H1 (cell line): ENCODE results near the gene CNGB1. TPM values are rescaled to one million over a fixed set of nuclear protein-coding genes. Genes with fewer than 3 reads are reported as not detected.

Experiments used
- CTCF ChIA-PET: fragments of 300-600 bp; sonication (Branson Sonifier 250); formaldehyde crosslinking; loops from one replicate; lab custom pipeline; 2021; ENCODE audit not compliant: partially characterized antibody; lab: Charles Lee
- POLR2A ChIA-PET: fragments of 300-600 bp; sonication (Branson Sonifier 250); formaldehyde crosslinking; loops from one replicate; lab custom pipeline; 2021; ENCODE audit warnings: inconsistent platforms; ENCODE audit not compliant: partially characterized antibody; lab: Charles Lee
- DNase-seq, 2 experiments: peaks; one replicate each; pipeline versions ENCODE4 v3.0.0 to v3.0.0-alpha.2; 2010 to 2022; ENCODE audit warnings: low spot score in 2 of 2, low read depth in 1 of 2, mixed read lengths in 1 of 2
- FAIRE-seq: peaks from 2 replicates; lab custom pipeline; 2011; peaks lifted over from hg19 to GRCh38; lab: Jason Lieb, UNC
- H2AFZ ChIP-seq: 2 replicates; pipeline ENCODE4 v1.8.1; 2012; ENCODE audit warnings: low read length, inconsistent platforms
- H2AK5ac ChIP-seq: 2 replicates; pipeline ENCODE4 v1.6.1; 2013; ENCODE audit warnings: low read depth, low read length
- H2BK120ac ChIP-seq: replicated peaks from 2 replicates; pipeline ENCODE3; 2013; ENCODE audit warnings: low read depth, low read length, inconsistent platforms
- H2BK12ac ChIP-seq: 2 replicates; pipeline ENCODE4 v1.6.1; 2013; ENCODE audit warnings: low read depth, low read length
- H2BK15ac ChIP-seq: 2 replicates; pipeline ENCODE4 v1.6.1; 2013; ENCODE audit warnings: low read length
- H2BK20ac ChIP-seq: 2 replicates; pipeline ENCODE4 v1.6.1; 2013; ENCODE audit warnings: low read length
- H2BK5ac ChIP-seq: 2 replicates; pipeline ENCODE4 v1.6.1; 2013; ENCODE audit warnings: low read depth, low read length
- H3K14ac ChIP-seq: 2 replicates; pipeline ENCODE4 v1.6.1; 2013; ENCODE audit warnings: inconsistent platforms; ENCODE audit not compliant: insufficient read length
- H3K18ac ChIP-seq: 2 replicates; pipeline ENCODE4 v1.6.1; 2013; ENCODE audit warnings: low read length; ENCODE audit errors: extremely low read depth
- H3K23ac ChIP-seq: 2 replicates; pipeline ENCODE4 v1.6.1; 2013; ENCODE audit warnings: inconsistent platforms; ENCODE audit not compliant: insufficient read length
- H3K23me2 ChIP-seq: 2 replicates; pipeline ENCODE4 v1.6.1; 2013; ENCODE audit warnings: low read depth, low read length
- H3K27ac ChIP-seq: 2 replicates; pipeline ENCODE4 v1.6.1; 2011; ENCODE audit warnings: low read depth, low read length, inconsistent platforms
- H3K27me3 ChIP-seq, 4 experiments: replicated peaks in 1 of 4; 1 replicate in 1 of 4; 2 replicates in 3 of 4; pipeline versions ENCODE4 v1.6.1 to v1.8.1; 2011 to 2013; ENCODE audit warnings: low read length in 3 of 4, mild to moderate bottlenecking in 3 of 4, inconsistent platforms in 2 of 4, mixed read lengths in 2 of 4, moderate library complexity in 1 of 4; ENCODE audit not compliant: control insufficient read depth in 3 of 4, insufficient read depth in 3 of 4; ENCODE audit errors: extremely low read depth in 1 of 4
- H3K36me3 ChIP-seq, 4 experiments: 2 replicates each; pipeline versions ENCODE4 v1.6.1 to v1.8.1; 2011 to 2013; ENCODE audit warnings: mild to moderate bottlenecking in 4 of 4, low read length in 3 of 4, moderate library complexity in 2 of 4, control low read depth in 1 of 4, inconsistent platforms in 1 of 4; ENCODE audit not compliant: insufficient read depth in 4 of 4, control insufficient read depth in 2 of 4
- H3K4ac ChIP-seq: replicated peaks from 2 replicates; pipeline ENCODE3; 2013; ENCODE audit warnings: low read length, low read depth, mixed read lengths, inconsistent platforms; ENCODE audit not compliant: insufficient read length
- H3K4me1 ChIP-seq, 4 experiments: replicated peaks in 1 of 4; 1 replicate in 1 of 4; 2 replicates in 3 of 4; pipeline versions ENCODE4 v1.6.1 to v1.8.1; 2011 to 2013; ENCODE audit warnings: low read length in 3 of 4, inconsistent platforms in 2 of 4, mixed read lengths in 1 of 4; ENCODE audit not compliant: insufficient read depth in 4 of 4, control insufficient read depth in 3 of 4
- H3K4me2 ChIP-seq, 2 experiments: 2 replicates each; pipeline versions ENCODE4 v1.6.1 to v1.8.1; 2011 to 2013; ENCODE audit warnings: low read depth in 2 of 2, low read length in 2 of 2, control low read depth in 1 of 2, inconsistent platforms in 1 of 2, mild to moderate bottlenecking in 1 of 2; ENCODE audit not compliant: insufficient read depth in 1 of 2
- H3K4me3 ChIP-seq, 4 experiments: fragments of 200-600, 300-600 bp in 1 of 4; sonication (generic), shearing (Covaris generic), sonication (Bioruptor Twin) in 1 of 4; 2 replicates each; pipeline versions ENCODE4 v1.5.1 to v1.8.1; 2011 to 2016; ENCODE audit warnings: low read length in 4 of 4, low read depth in 3 of 4, control low read depth in 2 of 4, inconsistent platforms in 2 of 4, mild to moderate bottlenecking in 2 of 4, mixed read lengths in 1 of 4, moderate library complexity in 1 of 4; ENCODE audit not compliant: insufficient read depth in 2 of 4; ENCODE audit errors: extremely low read depth in 1 of 4
- H3K56ac ChIP-seq: replicated peaks from 2 replicates; pipeline ENCODE3; 2013; ENCODE audit warnings: low read depth, mild to moderate bottlenecking, mixed read lengths, low read length, inconsistent platforms; ENCODE audit not compliant: insufficient read length
- H3K79me1 ChIP-seq: 2 replicates; pipeline ENCODE4 v1.6.1; 2013; ENCODE audit warnings: low read depth, low read length, control low read depth
- H3K79me2 ChIP-seq, 2 experiments: 2 replicates each; pipeline versions ENCODE4 v1.6.1 to v1.8.1; 2012 to 2013; ENCODE audit warnings: low read length in 2 of 2, mild to moderate bottlenecking in 2 of 2, inconsistent platforms in 1 of 2; ENCODE audit not compliant: insufficient read depth in 2 of 2, control insufficient read depth in 1 of 2
- H3K9ac ChIP-seq, 4 experiments: replicated peaks in 1 of 4; 1 replicate in 1 of 4; 2 replicates in 3 of 4; pipeline versions ENCODE4 v1.6.1 to v1.8.1; 2011 to 2013; ENCODE audit warnings: low read depth in 3 of 4, low read length in 3 of 4, control low read depth in 2 of 4, mild to moderate bottlenecking in 2 of 4, moderate library complexity in 2 of 4, inconsistent platforms in 1 of 4; ENCODE audit errors: extremely low read depth in 1 of 4
- H3K9me3 ChIP-seq, 2 experiments: 2 replicates each; pipeline versions ENCODE4 v1.6.1 to v1.8.1; 2012 to 2013; ENCODE audit warnings: mild to moderate bottlenecking in 2 of 2, moderate library complexity in 2 of 2, control low read depth in 1 of 2, inconsistent platforms in 1 of 2, low read depth in 1 of 2, low read length in 1 of 2, mixed read lengths in 1 of 2; ENCODE audit not compliant: insufficient read depth in 2 of 2
- H4K20me1 ChIP-seq, 2 experiments: replicated peaks in 1 of 2; 2 replicates each; pipeline versions ENCODE3 to v1.8.1; 2011 to 2013; ENCODE audit warnings: inconsistent platforms in 2 of 2, low read length in 2 of 2, mild to moderate bottlenecking in 1 of 2; ENCODE audit not compliant: insufficient read depth in 2 of 2, control insufficient read depth in 1 of 2
- H4K5ac ChIP-seq: 2 replicates; pipeline ENCODE4 v1.6.1; 2013; ENCODE audit warnings: low read length, low read depth, mixed read lengths, inconsistent platforms; ENCODE audit not compliant: insufficient read length
- H4K8ac ChIP-seq: 2 replicates; pipeline ENCODE4 v1.8.0; 2013; ENCODE audit warnings: mild to moderate bottlenecking, moderate library complexity, low read length, inconsistent platforms; ENCODE audit not compliant: insufficient read depth; ENCODE audit errors: extremely low read depth
- H4K91ac ChIP-seq: replicated peaks from 2 replicates; pipeline ENCODE3; 2013; ENCODE audit warnings: low read length, mixed read lengths, inconsistent platforms; ENCODE audit not compliant: insufficient read length
- CBX5 ChIP-seq: fragments of 300-800, 300-1000 bp; sonication (generic); IDR thresholded peaks from 2 replicates; pipeline ENCODE4 v1.7.1; 2016; ENCODE audit warnings: antibody characterized with exemption, low read length, low read depth
- GTF2F1 ChIP-seq: IDR thresholded peaks from 2 replicates; pipeline ENCODE4 v1.6.1; 2012; ENCODE audit warnings: low read depth, low read length, improper control_type of control experiment, borderline replicate concordance
- HDAC6 ChIP-seq: IDR thresholded peaks from one replicate; pipeline ENCODE4 v1.7.1; 2012; ENCODE audit warnings: low read depth, mild to moderate bottlenecking, inconsistent platforms, low read length, moderate library complexity
- KDM4A ChIP-seq: IDR thresholded peaks from one replicate; pipeline ENCODE4 v1.7.1; 2012; ENCODE audit warnings: low read depth, mild to moderate bottlenecking, moderate library complexity, low read length, inconsistent platforms; ENCODE audit not compliant: severe bottlenecking
- NANOG ChIP-seq: IDR thresholded peaks from 2 replicates; pipeline ENCODE4 v1.6.1; 2011; ENCODE audit warnings: low read length, low read depth, mild to moderate bottlenecking, inconsistent platforms; ENCODE audit not compliant: insufficient read depth, poor library complexity, severe bottlenecking
- PHF8 ChIP-seq: fragments of 200-600 bp; sonication (generic); conservative IDR thresholded peaks from 2 replicates; pipeline ENCODE4 v1.7.1; 2012; ENCODE audit warnings: low read depth, mild to moderate bottlenecking, inconsistent platforms, low read length, moderate library complexity
- RBBP5 ChIP-seq: IDR thresholded peaks from 2 replicates; pipeline ENCODE4 v1.7.1; 2012; ENCODE audit warnings: low read depth, mild to moderate bottlenecking, inconsistent platforms, low read length, moderate library complexity, borderline replicate concordance
- TBP ChIP-seq: IDR thresholded peaks from 2 replicates; pipeline ENCODE4 v1.6.1; 2011; ENCODE audit warnings: low read depth, low read length, improper control_type of control experiment
- WGBS, 2 experiments: shearing (Covaris generic) in 1 of 2; methylation state at CpG; one replicate each; pipeline versions ENCODE4 v1.1.6 to v1.1.7; 2013 to 2015; ENCODE audit warnings: low lambda C conversion rate in 2 of 2, mixed read lengths in 2 of 2, inconsistent platforms in 1 of 2, low coverage in 1 of 2, missing lambda C conversion rate in 1 of 2; ENCODE audit not compliant: insufficient replicate concordance in 2 of 2, insufficient coverage in 1 of 2, insufficient read length in 1 of 2; ENCODE audit errors: extremely low coverage in 1 of 2, missing lambda C conversion rate in 1 of 2; 5-methylcytosine and 5-hydroxymethylcytosine counted together
- polyA plus RNA-seq, 7 experiments: library from polyadenylated mRNA; depleted of rRNA in 3 of 7; stranded (reverse) in 5 of 7; unstranded in 2 of 7; fragments of >200 nt in 5 of 7; fragments of 200-250 nt in 2 of 7; gene quantifications; 1 replicate in 5 of 7; 2 replicates in 1 of 7; 4 replicates in 1 of 7; pipeline versions ENCODE4 v1.2.1 to v1.2.3, GENCODE V29; 2011 to 2013; ENCODE audit warnings: missing spikeins in 2 of 7, mixed read lengths in 2 of 7
- total RNA-seq: library from RNA; stranded (reverse); fragmentation: NEBNext Ultra II Directional; extraction: Animal tissue kit (Norgen Biotek cat#: 25700); gene quantifications from 2 replicates; pipeline ENCODE4 v1.2.1, GENCODE V29; 2021
- TF ChIP-seq, protein P1 (sequence below): IDR thresholded peaks from 2 replicates; pipeline ENCODE4 v1.6.1; 2012; ENCODE audit warnings: low read length, inconsistent platforms

CNGB1 gene
- total and polyA plus RNA-seq, 2 of the 8 experiments (the other 6 are each of a cell fraction or from before 2014, with no cell fraction given) = not detected

DNA sequence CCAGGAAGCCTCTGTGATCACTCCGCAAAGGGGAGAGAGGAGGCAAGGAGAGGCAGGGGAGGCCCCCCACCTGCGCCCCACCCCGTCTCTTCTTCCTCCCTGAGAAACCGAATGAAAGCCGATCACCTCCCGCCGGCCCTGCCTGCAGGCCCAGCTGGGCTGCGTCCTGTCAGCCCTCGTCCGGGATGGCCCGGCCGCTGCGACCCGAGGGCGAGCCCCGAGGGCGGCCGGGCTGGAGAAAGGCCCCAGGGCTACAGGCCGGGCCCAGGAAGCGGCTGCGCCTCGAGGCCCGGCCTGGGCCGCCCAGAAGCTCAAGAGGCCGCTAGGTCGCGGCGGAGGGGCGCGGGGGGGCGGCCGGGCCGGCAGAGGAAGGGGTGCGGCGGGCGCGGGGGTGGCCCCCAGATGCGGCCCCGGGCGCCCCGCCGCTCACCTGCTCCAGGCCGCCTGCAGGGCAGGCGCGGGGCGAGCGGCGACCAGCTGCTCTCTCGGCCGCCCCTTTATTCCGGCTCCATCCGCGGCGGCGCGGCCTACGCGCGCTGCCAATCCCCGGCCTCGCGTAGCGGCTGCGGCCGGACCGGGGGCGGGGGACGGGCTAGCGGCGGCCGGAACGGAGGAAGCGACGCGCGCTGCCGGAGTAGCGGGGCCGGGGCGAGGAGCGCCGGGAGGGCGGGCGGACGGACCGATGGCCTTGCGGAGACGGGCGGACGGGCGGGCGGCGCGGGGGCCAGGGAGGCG, 29.2 kb upstream of the CNGB1 start, which contains the start of gene ZNF319:
TSS of gene ZNF319 (minus strand) at position 702 of the 735 bp plus-strand sequence. CDS start 2,407 bp downstream, outside the sequence.
- POLR2A ChIA-PET = interaction anchor here (0.5 to 2.2 kb wide), 7 partner anchors 8 to 273 kb away, joined by 3 to 7 read pairs (median 3); no protein-coding TSS in a partner anchor
- H4K20me1 ChIP-seq = peaks cover 0 to 6% of the 10 kb centered on the region in 2 experiments
- peak within 1 kb of the TSS; percentile 83; the same call in 1 of the 2 replicates for H3K18ac ChIP-seq
- H3K27ac ChIP-seq = no peak within 1 kb of the TSS
- peak within 1 kb of the TSS; percentile 71; the same call in 1 of the 2 replicates for H2BK5ac ChIP-seq
- H3K9me3 ChIP-seq = no peaks in the 10 kb centered on the region
- H2BK20ac ChIP-seq = no peak within 1 kb of the TSS
- H3K4me2 ChIP-seq = peak within 1 kb of the TSS; percentile 79 to 98
- peaks cover 5 to 8% (median 7%) of the 10 kb centered on the region in 4 experiments; a peak in 6 of 7 replicates for H3K4me1 ChIP-seq
- 5% methylated on average over 13 of the region's 95 CpGs; no CpG with 5 or more reads in 1 of the 2 experiments for WGBS, 2 experiments
- peak within 1 kb of the TSS; percentile 86 for H4K8ac ChIP-seq
- no peak within 1 kb of the TSS for H3K23ac ChIP-seq
- peak within 1 kb of the TSS; percentile 45 for H4K5ac ChIP-seq
- H2AFZ ChIP-seq = peak within 1 kb of the TSS; percentile 65; the same call in 1 of the 2 replicates
- peak in 1 of 2 experiments; percentile 65 for DNase-seq
- peak within 1 kb of the TSS; percentile 7 for H4K91ac ChIP-seq
- H3K4me3 ChIP-seq = peak within 1 kb of the TSS; percentile 63 to 96 (median 84)
- H3K36me3 ChIP-seq = peaks cover 2 to 21% (median 10%) of the 10 kb centered on the region in 4 experiments; a peak in 6 of 8 replicates
- H3K79me2 ChIP-seq = no peaks in the 10 kb centered on the region; a peak in 1 of 4 replicates
- H3K4ac ChIP-seq = no peak within 1 kb of the TSS
- H3K56ac ChIP-seq = peak within 1 kb of the TSS; percentile 63
- FAIRE-seq = no peak
- H3K27me3 ChIP-seq = peaks cover 0 to 3% (median 0%) of the 10 kb centered on the region in 4 experiments; a peak in 2 of 7 replicates
- H2BK15ac ChIP-seq = no peak within 1 kb of the TSS
- no peak within 1 kb of the TSS for H2BK12ac ChIP-seq
- CTCF ChIA-PET = interaction anchor here (0.6 to 26.3 kb wide), 19 partner anchors 8 to 229 kb away, joined by 3 to 305 read pairs (median 4); no protein-coding TSS in a partner anchor
- peak within 1 kb of the TSS; percentile 51 to 86 (median 52) for H3K9ac ChIP-seq
- peaks cover 7% of the 10 kb centered on the region for H3K23me2 ChIP-seq
- no peak within 1 kb of the TSS for H2BK120ac ChIP-seq
- no peak within 1 kb of the TSS for H2AK5ac ChIP-seq
- no peaks in the 10 kb centered on the region for H3K79me1 ChIP-seq
- no peak within 1 kb of the TSS for H3K14ac ChIP-seq
- TF ChIP-seq PHF8 (peak; percentile 85), TBP (no peak), NANOG (no peak), GTF2F1 (no peak), KDM4A (no peak), RBBP5 (no peak; the same call in 1 of the 2 replicates), HDAC6 (no peak), CBX5 (no peak)
- TF ChIP-seq, protein P1, sequence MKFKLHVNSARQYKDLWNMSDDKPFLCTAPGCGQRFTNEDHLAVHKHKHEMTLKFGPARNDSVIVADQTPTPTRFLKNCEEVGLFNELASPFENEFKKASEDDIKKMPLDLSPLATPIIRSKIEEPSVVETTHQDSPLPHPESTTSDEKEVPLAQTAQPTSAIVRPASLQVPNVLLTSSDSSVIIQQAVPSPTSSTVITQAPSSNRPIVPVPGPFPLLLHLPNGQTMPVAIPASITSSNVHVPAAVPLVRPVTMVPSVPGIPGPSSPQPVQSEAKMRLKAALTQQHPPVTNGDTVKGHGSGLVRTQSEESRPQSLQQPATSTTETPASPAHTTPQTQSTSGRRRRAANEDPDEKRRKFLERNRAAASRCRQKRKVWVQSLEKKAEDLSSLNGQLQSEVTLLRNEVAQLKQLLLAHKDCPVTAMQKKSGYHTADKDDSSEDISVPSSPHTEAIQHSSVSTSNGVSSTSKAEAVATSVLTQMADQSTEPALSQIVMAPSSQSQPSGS = no peak
